Stimulated activated naive CD4-positive, alpha-beta T cell (primary cell): Measurements from ENCODE around the gene ZNF217.
"Not testable (repeated sequence)": the region's sequence is repeated elsewhere in the genome, so short reads cannot be mapped to it uniquely, and the experiment has no call there.

Experiments
- DNase-seq, 6 experiments: peaks; one replicate each; lab custom pipeline; 2025; lab: John Stamatoyannopoulos, UW

The ZNF217 gene

GRCh38 chr20:53583660-53584549 lies 9.7 kb downstream of the ZNF217 start:
- not testable (repeated sequence) for DNase-seq

- DNase-seq = peak in 3 of 6 experiments; percentile 6 to 29 (median 26)
Observed at GRCh38 chr20:53582574-53583351, 10.9 kb downstream of the ZNF217 start.

GRCh38 chr20:53582251-53582570 lies 11.4 kb downstream of the ZNF217 start:
- peak in 2 of 6 experiments; percentile 52 to 59 for DNase-seq

- DNase-seq = peak in 2 of 6 experiments; percentile 11 to 59
Observed at GRCh38 chr20:53581444-53582250, 12.0 kb downstream of the ZNF217 start.

- DNase-seq = no peak
Observed at GRCh38 chr20:53580376-53581111, 13.1 kb downstream of the ZNF217 start.

GRCh38 chr20:53579581-53580375 lies 13.9 kb downstream of the ZNF217 start:
- peak in 3 of 6 experiments; percentile 37 to 48 (median 38) for DNase-seq

- DNase-seq = no peak
Observed at GRCh38 chr20:53579266-53579580, 14.4 kb downstream of the ZNF217 start.

GRCh38 chr20:53578492-53579222 lies 15.0 kb downstream of the ZNF217 start:
- peak; percentile 19 to 87 (median 60) for DNase-seq

- no peak for DNase-seq
Observed at GRCh38 chr20:53576586-53577318, 16.9 kb downstream of the ZNF217 start.

- DNase-seq = no peak
Observed at GRCh38 chr20:53576195-53576580, 17.5 kb downstream of the ZNF217 start.

GRCh38 chr20:53575481-53576194 lies 18.0 kb downstream of the ZNF217 start:
- DNase-seq = no peak

GRCh38 chr20:53574819-53575218 lies 18.8 kb downstream of the ZNF217 start:
- no peak for DNase-seq

GRCh38 chr20:53574259-53574789 lies 19.3 kb downstream of the ZNF217 start:
- DNase-seq = no peak

GRCh38 chr20:53571555-53572286 lies 21.9 kb downstream of the ZNF217 start:
- DNase-seq = no peak

GRCh38 chr20:53570446-53571276 lies 23.0 kb downstream of the ZNF217 start:
- no peak for DNase-seq

GRCh38 chr20:53569606-53570307 lies 23.9 kb downstream of the ZNF217 start:
- DNase-seq = no peak
